Spleen (tissue), 11 donors: ENCODE measurements around the gene IGLL5. TPM values are rescaled to one million over a fixed set of nuclear protein-coding genes. Genes with fewer than 3 reads are reported as not detected.

Experiments used
- DNase-seq: peaks from one replicate; pipeline ENCODE4 v3.0.0-alpha.2; 2020
- H3K27ac ChIP-seq, 8 donors: fragments of 200-600 bp; sonication (generic) in 7 of 8; 1 replicate in 4 of 8; 2 replicates in 4 of 8; pipeline versions ENCODE4 v1.5.0 to v1.8.0; 2016 to 2021; ENCODE audit warnings: inconsistent platforms in 4 of 8, mild to moderate bottlenecking in 4 of 8, moderate library complexity in 1 of 8
- H3K27me3 ChIP-seq, 7 donors: fragments of 200-600 bp; sonication (generic) in 6 of 7; replicated peaks in 1 of 7; 1 replicate in 4 of 7; 2 replicates in 3 of 7; pipeline versions ENCODE4 v1.5.0 to v1.8.0; 2016 to 2021; ENCODE audit warnings: inconsistent platforms in 3 of 7, mild to moderate bottlenecking in 1 of 7
- H3K36me3 ChIP-seq, 6 donors: fragments of 200-600 bp; sonication (generic) in 5 of 6; 1 replicate in 4 of 6; 2 replicates in 2 of 6; pipeline versions ENCODE4 v1.5.0 to v1.8.0; 2016 to 2021; ENCODE audit warnings: inconsistent platforms in 2 of 6
- H3K4me1 ChIP-seq, 6 donors: fragments of 200-600 bp; sonication (generic) in 5 of 6; 1 replicate in 3 of 6; 2 replicates in 3 of 6; pipeline versions ENCODE4 v1.5.0 to v1.8.0; 2016 to 2021; ENCODE audit warnings: inconsistent platforms in 3 of 6
- H3K4me3 ChIP-seq, 8 donors: fragments of 200-600 bp; sonication (generic) in 7 of 8; 1 replicate in 4 of 8; 2 replicates in 4 of 8; pipeline versions ENCODE4 v1.5.0 to v1.8.0; 2016 to 2021; ENCODE audit warnings: inconsistent platforms in 4 of 8, mild to moderate bottlenecking in 4 of 8, moderate library complexity in 2 of 8
- H3K9me3 ChIP-seq, 8 donors: fragments of 200-600 bp; sonication (generic) in 7 of 8; 1 replicate in 4 of 8; 2 replicates in 4 of 8; pipeline versions ENCODE4 v1.5.0 to v1.8.0; 2016 to 2021; ENCODE audit warnings: inconsistent platforms in 4 of 8
- CTCF ChIP-seq, 11 experiments: fragments of 200-600 bp in 7 of 11; fragments of 450-650 bp in 4 of 11; sonication (generic) in 4 of 11; IDR thresholded peaks in 8 of 11; conservative IDR thresholded peaks in 3 of 11; 1 replicate in 7 of 11; 2 replicates in 4 of 11; pipeline versions ENCODE4 v1.4.0 to v1.8.0; 2016 to 2021; ENCODE audit warnings: antibody characterized with exemption in 11 of 11, inconsistent platforms in 4 of 11, mild to moderate bottlenecking in 1 of 11
- POLR2A ChIP-seq, 3 donors: fragments of 450-650 bp; IDR thresholded peaks; one replicate each; pipeline ENCODE4 v1.5.1; 2017; ENCODE audit warnings: antibody characterized with exemption in 3 of 3, mild to moderate bottlenecking in 1 of 3
- POLR2AphosphoS5 ChIP-seq, 3 donors: sonication (generic); formaldehyde crosslinking; IDR thresholded peaks; one replicate each; pipeline ENCODE4 v1.5.1; 2017; ENCODE audit warnings: antibody characterized with exemption in 3 of 3
- WGBS, 5 donors: extraction: QIAGEN DNeasy Blood & Tissue Kit in 3 of 5; methylation state at CpG; one replicate each; pipeline versions ENCODE4 v1.1.5 to v1.1.7; 2013 to 2018; 5-methylcytosine and 5-hydroxymethylcytosine counted together
- intact Hi-C: fragments of 100-400 bp; cut with DNase I; formaldehyde crosslinking; loops from one replicate; pipeline ENCODE4 v1.15.0; 2023; ENCODE audit warnings: low total_unique reads
- polyA plus RNA-seq, 3 donors: library from polyadenylated mRNA; stranded (reverse); fragments of 200-250 nt; gene quantifications; one replicate each; pipeline ENCODE4 v1.2.1, GENCODE V29; 2013
- total RNA-seq, 7 donors: library from RNA; depleted of rRNA in 3 of 7; stranded (reverse); fragments of >200 nt in 3 of 7; fragmentation: NEBNext Ultra II Directional in 4 of 7; extraction: Animal tissue kit (Norgen Biotek cat#: 25700) in 4 of 7; gene quantifications; one replicate each; pipeline versions ENCODE4 v1.1.0 to v1.2.1, GENCODE V29; 2016 to 2021
- donor health status: healthy with polysubstance abuse.
- donor health status: DM: no; HTN: no; CAD: no; lungs with moderate emphysema.
- donor health status: DM: no; HTN: no; CAD: no.
- donor health status: Bipolar disorder and iron deficiency.
- donor health status: healthy.
- donor health status: DM: no; HTN: no; CAD: no.
- donor health status: DM: yes; HTN: yes; CAD: no.

The IGLL5 gene
- total and polyA plus RNA-seq, 10 donors: 55.9 to 720 (median 127) TPM

- Histone ChIP-seq H3K27ac (peak overlapping the region in 1 of 8 donors; percentile 29), H3K9me3 (no peaks in the 10 kb centered on the region), H3K4me3 (no peak overlapping the region), H3K27me3 (peaks cover 0 to 6% (median 0%) of the 10 kb centered on the region in 7 donors), H3K4me1 (peaks cover 0 to 71% (median 40%) of the 10 kb centered on the region in 6 donors), H3K36me3 (no peaks in the 10 kb centered on the region)
- no peak for DNase-seq
- intact Hi-C loops: no loop called here
- WGBS, 5 donors: 58 to 68% (median 64%) methylated on average over 8 of the region's 8 CpGs
- TF ChIP-seq POLR2AphosphoS5 (IDR thresholded peaks at IDR 0.05) (no peak), CTCF (IDR thresholded peaks at IDR 0.05 in 8 of 11, conservative IDR thresholded peaks at IDR 0.05 in 3 of 11) (no peak), POLR2A (IDR thresholded peaks at IDR 0.05) (no peak)
Measured at GRCh38 chr22:22925805-22926369, 38.3 kb downstream of the IGLL5 start.

GRCh38 chr22:22926370-22927195 lies 39.0 kb downstream of the IGLL5 start:
- H3K27me3 ChIP-seq: peaks cover 0 to 6% (median 0%) of the 10 kb centered on the region in 7 donors
- no peak overlapping the region for H3K4me3 ChIP-seq
- no peak for TF ChIP-seq POLR2AphosphoS5 (IDR thresholded peaks at IDR 0.05)
- no peak for TF ChIP-seq POLR2A (IDR thresholded peaks at IDR 0.05)
- no peak for TF ChIP-seq CTCF (IDR thresholded peaks at IDR 0.05 in 8 of 11, conservative IDR thresholded peaks at IDR 0.05 in 3 of 11)
- intact Hi-C loops: no loop called here
- H3K36me3 ChIP-seq: no peaks in the 10 kb centered on the region
- 58 to 76% (median 73%) methylated on average over 13 of the region's 13 CpGs for WGBS, 5 donors
- no peaks in the 10 kb centered on the region for H3K9me3 ChIP-seq
- H3K4me1 ChIP-seq: peaks cover 0 to 78% (median 45%) of the 10 kb centered on the region in 6 donors
- peak overlapping the region in 3 of 8 donors; percentile 4 to 51 (median 8) for H3K27ac ChIP-seq
- no peak for DNase-seq

- Histone ChIP-seq H3K27ac (peak overlapping the region in 4 of 8 donors; percentile 59 to 85 (median 76)), H3K4me1 (peaks cover 0 to 86% (median 53%) of the 10 kb centered on the region in 6 donors), H3K9me3 (no peaks in the 10 kb centered on the region), H3K27me3 (peaks cover 0 to 6% (median 0%) of the 10 kb centered on the region in 7 donors), H3K4me3 (no peak overlapping the region), H3K36me3 (no peaks in the 10 kb centered on the region)
- TF ChIP-seq POLR2AphosphoS5 (IDR thresholded peaks at IDR 0.05): no peak
- TF ChIP-seq POLR2A (IDR thresholded peaks at IDR 0.05): no peak
- TF ChIP-seq CTCF (IDR thresholded peaks at IDR 0.05 in 8 of 11, conservative IDR thresholded peaks at IDR 0.05 in 3 of 11): no peak
- 83 to 91% (median 87%) methylated on average over 5 to 21 of the region's 21 CpGs for WGBS, 5 donors
- intact Hi-C loops: no loop called here
- no peak for DNase-seq
Measured at GRCh38 chr22:22927196-22927887, 39.7 kb downstream of the IGLL5 start.
